Loucy (cell line): Measurements from ENCODE around the gene CDC42BPA.

Source experiments
- H2AFZ ChIP-seq: fragments of 200-600 bp; sonication (generic); 2 replicates; pipeline ENCODE4 v1.6.0; 2016; ENCODE audit warnings: antibody characterized with exemption, mild to moderate bottlenecking, low read length, moderate library complexity
- H3F3A ChIP-seq: fragments of 200-600 bp; 2 replicates; pipeline ENCODE4 v1.6.0; 2016; ENCODE audit warnings: antibody characterized with exemption, low read depth, mild to moderate bottlenecking
- H3K27me3 ChIP-seq: fragments of 200-600 bp; sonication (generic); 2 replicates; pipeline ENCODE4 v1.6.1; 2014; ENCODE audit warnings: low read length, mild to moderate bottlenecking; ENCODE audit not compliant: insufficient read depth, poor library complexity, severe bottlenecking
- H3K36me3 ChIP-seq: fragments of 200-600 bp; sonication (generic); 2 replicates; pipeline ENCODE4 v1.6.1; 2016; ENCODE audit warnings: low read length; ENCODE audit not compliant: insufficient read depth
- H3K4me1 ChIP-seq: fragments of 200-600 bp; sonication (generic); 2 replicates; pipeline ENCODE4 v1.5.1; 2014; ENCODE audit warnings: low read length, mild to moderate bottlenecking; ENCODE audit not compliant: insufficient read depth, poor library complexity, severe bottlenecking
- H3K4me2 ChIP-seq: fragments of 200-600 bp; sonication (generic); 2 replicates; pipeline ENCODE4 v1.6.0; 2014; ENCODE audit warnings: antibody characterized with exemption, low read length, low read depth, mild to moderate bottlenecking; ENCODE audit not compliant: poor library complexity, severe bottlenecking
- H3K4me3 ChIP-seq: fragments of 200-600 bp; sonication (generic); 2 replicates; pipeline ENCODE4 v1.5.1; 2014; ENCODE audit warnings: low read length, mild to moderate bottlenecking, mixed read lengths; ENCODE audit not compliant: poor library complexity, severe bottlenecking
- H3K79me2 ChIP-seq: fragments of 200-600 bp; sonication (generic); 2 replicates; pipeline ENCODE4 v1.6.1; 2014; ENCODE audit warnings: low read length; ENCODE audit not compliant: insufficient read depth
- H3K9ac ChIP-seq: fragments of 200-600 bp; sonication (generic); 2 replicates; pipeline ENCODE4 v1.6.0; 2014; ENCODE audit warnings: mild to moderate bottlenecking, low read depth, low read length, moderate library complexity; ENCODE audit not compliant: poor library complexity, severe bottlenecking
- H3K9me2 ChIP-seq: fragments of 200-600 bp; sonication (generic); replicated peaks from 2 replicates; pipeline ENCODE4 v1.6.1; 2016; ENCODE audit warnings: low read depth, low read length, mixed read lengths
- H3K9me3 ChIP-seq: fragments of 200-600 bp; sonication (generic); 2 replicates; pipeline ENCODE4 v1.6.1; 2014; ENCODE audit warnings: mild to moderate bottlenecking, antibody characterized with exemption, low read length, low read depth; ENCODE audit not compliant: insufficient read depth
- H4K20me1 ChIP-seq: fragments of 200-600 bp; sonication (generic); 2 replicates; pipeline ENCODE4 v1.6.0; 2014; ENCODE audit warnings: antibody characterized with exemption, low read length, mild to moderate bottlenecking; ENCODE audit not compliant: insufficient read depth, poor library complexity, severe bottlenecking
- EZH2phosphoT487 ChIP-seq: fragments of 200-600 bp; IDR thresholded peaks from 2 replicates; pipeline ENCODE4 v1.6.1; 2018; ENCODE audit warnings: antibody characterized with exemption, mild to moderate bottlenecking, moderate library complexity, borderline replicate concordance
- TF ChIP-seq, protein P1 (sequence below): fragments of 200-600 bp; sonication (generic); conservative IDR thresholded peaks from 2 replicates; pipeline ENCODE4 v1.5.1; 2014; ENCODE audit warnings: mild to moderate bottlenecking, antibody characterized with exemption, low read length

Gene CDC42BPA

GRCh38 chr1:227322376-227322775, 4.1 kb upstream of the CDC42BPA start:
- Histone ChIP-seq H2AFZ (no peak overlapping the region), H3K27me3 (no peaks in the 10 kb centered on the region), H4K20me1 (no peaks in the 10 kb centered on the region), H3K4me2 (no peak overlapping the region), H3K9me3 (no peaks in the 10 kb centered on the region), H3K4me3 (no peak overlapping the region), H3K4me1 (no peaks in the 10 kb centered on the region), H3K9me2 (no peaks in the 10 kb centered on the region), H3K36me3 (no peaks in the 10 kb centered on the region), H3K79me2 (no peaks in the 10 kb centered on the region), H3K9ac (no peak overlapping the region), H3F3A (no peaks in the 10 kb centered on the region)
- no peak for TF ChIP-seq EZH2phosphoT487
- TF ChIP-seq, protein P1, sequence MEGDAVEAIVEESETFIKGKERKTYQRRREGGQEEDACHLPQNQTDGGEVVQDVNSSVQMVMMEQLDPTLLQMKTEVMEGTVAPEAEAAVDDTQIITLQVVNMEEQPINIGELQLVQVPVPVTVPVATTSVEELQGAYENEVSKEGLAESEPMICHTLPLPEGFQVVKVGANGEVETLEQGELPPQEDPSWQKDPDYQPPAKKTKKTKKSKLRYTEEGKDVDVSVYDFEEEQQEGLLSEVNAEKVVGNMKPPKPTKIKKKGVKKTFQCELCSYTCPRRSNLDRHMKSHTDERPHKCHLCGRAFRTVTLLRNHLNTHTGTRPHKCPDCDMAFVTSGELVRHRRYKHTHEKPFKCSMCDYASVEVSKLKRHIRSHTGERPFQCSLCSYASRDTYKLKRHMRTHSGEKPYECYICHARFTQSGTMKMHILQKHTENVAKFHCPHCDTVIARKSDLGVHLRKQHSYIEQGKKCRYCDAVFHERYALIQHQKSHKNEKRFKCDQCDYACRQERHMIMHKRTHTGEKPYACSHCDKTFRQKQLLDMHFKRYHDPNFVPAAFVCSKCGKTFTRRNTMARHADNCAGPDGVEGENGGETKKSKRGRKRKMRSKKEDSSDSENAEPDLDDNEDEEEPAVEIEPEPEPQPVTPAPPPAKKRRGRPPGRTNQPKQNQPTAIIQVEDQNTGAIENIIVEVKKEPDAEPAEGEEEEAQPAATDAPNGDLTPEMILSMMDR = no peak

GRCh38 chr1:227321035-227321434, 2.7 kb upstream of the CDC42BPA start:
- Histone ChIP-seq H3K4me2 (no peak overlapping the region), H3K4me3 (no peak overlapping the region)

DNA sequence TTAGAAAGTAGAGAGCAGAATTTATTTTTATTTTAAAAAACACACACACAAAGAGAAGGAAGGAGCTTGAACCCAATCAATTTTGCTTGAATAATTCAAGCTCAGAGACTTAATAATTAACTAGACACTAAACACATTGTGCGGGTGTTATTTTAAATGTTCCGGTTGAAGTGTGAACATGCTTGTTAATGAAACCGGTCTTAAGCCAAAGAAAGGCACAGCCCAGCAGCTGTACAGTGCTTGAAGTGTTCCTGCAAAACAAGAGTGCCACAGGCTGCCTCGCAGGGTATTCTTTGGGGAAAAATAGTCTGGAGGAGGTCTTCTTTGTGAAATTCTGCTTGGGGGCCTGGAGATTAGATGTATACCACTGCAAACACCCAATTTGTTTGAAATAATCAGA, 2.2 kb upstream of the CDC42BPA start:
- no peaks in the 10 kb centered on the region for H3K4me1 ChIP-seq
- no peak overlapping the region for H3K9ac ChIP-seq
- no peaks in the 10 kb centered on the region for H3K79me2 ChIP-seq
- TF ChIP-seq EZH2phosphoT487 = no peak
- TF ChIP-seq, protein P1 = no peak
- no peaks in the 10 kb centered on the region for H4K20me1 ChIP-seq
- H2AFZ ChIP-seq = no peak overlapping the region
- no peaks in the 10 kb centered on the region for H3F3A ChIP-seq
- no peaks in the 10 kb centered on the region for H3K36me3 ChIP-seq
- H3K9me2 ChIP-seq = no peaks in the 10 kb centered on the region
- H3K4me2 ChIP-seq = no peak overlapping the region
- no peaks in the 10 kb centered on the region for H3K27me3 ChIP-seq
- H3K9me3 ChIP-seq = no peaks in the 10 kb centered on the region
- no peak overlapping the region for H3K4me3 ChIP-seq

More at GRCh38 chr1:227321035-227321434, 2.7 kb upstream of the CDC42BPA start:
- TF ChIP-seq, protein P1 = no peak
- no peak for TF ChIP-seq EZH2phosphoT487
- no peaks in the 10 kb centered on the region for H3K9me3 ChIP-seq
- no peaks in the 10 kb centered on the region for H3F3A ChIP-seq
- no peaks in the 10 kb centered on the region for H4K20me1 ChIP-seq
- H3K36me3 ChIP-seq = no peaks in the 10 kb centered on the region
- no peak overlapping the region for H3K9ac ChIP-seq
- no peaks in the 10 kb centered on the region for H3K27me3 ChIP-seq
- H3K4me1 ChIP-seq = no peaks in the 10 kb centered on the region
- H3K9me2 ChIP-seq = no peaks in the 10 kb centered on the region
- H3K79me2 ChIP-seq = no peaks in the 10 kb centered on the region
- H2AFZ ChIP-seq = no peak overlapping the region
